Endodermal cell (in vitro differentiated cells): ENCODE data around the gene POC5. TPM values are rescaled to one million over a fixed set of nuclear protein-coding genes. Genes with fewer than 3 reads are reported as not detected.
"Not testable (repeated sequence)": the region's sequence is repeated elsewhere in the genome, so short reads cannot be mapped to it uniquely, and the experiment has no call there.

ENCODE experiments used
- DNase-seq: peaks from one replicate; pipeline ENCODE4 v3.0.0-alpha.2; 2017
- H3K27ac ChIP-seq: 2 replicates; pipeline ENCODE4 v1.5.1; 2013; ENCODE audit warnings: mild to moderate bottlenecking, low read depth, low read length, moderate library complexity
- H3K27me3 ChIP-seq: 2 replicates; pipeline ENCODE4 v1.6.1; 2013; ENCODE audit warnings: mild to moderate bottlenecking, low read length, moderate library complexity; ENCODE audit not compliant: insufficient read depth, control insufficient read depth, poor library complexity, severe bottlenecking
- H3K36me3 ChIP-seq: 2 replicates; pipeline ENCODE4 v1.7.0; 2013; ENCODE audit warnings: mild to moderate bottlenecking, low read length, moderate library complexity; ENCODE audit not compliant: control insufficient read depth, insufficient read depth
- H3K4me1 ChIP-seq: one replicate; pipeline ENCODE4 v1.7.0; 2013; ENCODE audit warnings: low read length; ENCODE audit not compliant: control insufficient read depth, insufficient read depth
- H3K4me3 ChIP-seq: 2 replicates; pipeline ENCODE4 v1.5.1; 2013; ENCODE audit warnings: mild to moderate bottlenecking, low read length, moderate library complexity
- H3K9ac ChIP-seq: 2 replicates; pipeline ENCODE4 v1.6.1; 2013; ENCODE audit warnings: mild to moderate bottlenecking, low read length, moderate library complexity; ENCODE audit not compliant: poor library complexity, severe bottlenecking; ENCODE audit errors: extremely low read depth
- H3K9me3 ChIP-seq: 2 replicates; pipeline ENCODE4 v1.6.1; 2013; ENCODE audit warnings: mild to moderate bottlenecking, low read length, moderate library complexity; ENCODE audit not compliant: control insufficient read depth
- H3K27ac Mint-ChIP-seq: 2 replicates; pipeline ENCODE4 v1.8.0; 2020; ENCODE audit warnings: mixed read lengths
- H3K27me3 Mint-ChIP-seq: 2 replicates; pipeline ENCODE4 v1.8.0; 2021; ENCODE audit warnings: mild to moderate bottlenecking, mixed read lengths; ENCODE audit not compliant: insufficient read depth
- H3K36me3 Mint-ChIP-seq: 2 replicates; pipeline ENCODE4 v1.8.0; 2020; ENCODE audit warnings: low read depth, mixed read lengths
- H3K4me1 Mint-ChIP-seq: 2 replicates; pipeline ENCODE4 v1.8.0; 2020; ENCODE audit warnings: mixed read lengths
- H3K4me3 Mint-ChIP-seq: 2 replicates; pipeline ENCODE4 v1.8.0; 2020; ENCODE audit warnings: mild to moderate bottlenecking, moderate library complexity, mixed read lengths
- H3K9me3 Mint-ChIP-seq: 2 replicates; pipeline ENCODE4 v1.8.0; 2020; ENCODE audit warnings: mild to moderate bottlenecking, mixed read lengths
- CTCF ChIP-seq: fragments of 200-600 bp; sonication (generic); conservative IDR thresholded peaks from 2 replicates; pipeline ENCODE4 v1.5.0; 2021; ENCODE audit warnings: antibody characterized with exemption, mild to moderate bottlenecking
- WGBS, 2 experiments: methylation state at CpG; one replicate each; pipeline versions ENCODE4 v1.1.5 to v1.1.7; 2013; ENCODE audit warnings: missing lambda C conversion rate in 2 of 2, mixed read lengths in 1 of 2; ENCODE audit not compliant: insufficient coverage in 1 of 2, insufficient read length in 1 of 2; 5-methylcytosine and 5-hydroxymethylcytosine counted together
- total RNA-seq, 2 donors: library from RNA; stranded (reverse); fragmentation: NEBNext Ultra II Directional in 1 of 2; extraction: Animal tissue kit (Norgen Biotek cat#: 25700) in 1 of 2; gene quantifications; 2 replicates in 1 of 2; 3 replicates in 1 of 2; pipeline ENCODE4 v1.2.1, GENCODE V29; 2021

The POC5 gene
- total RNA-seq, 2 donors from 2014 or later: 10.7 to 13.8 TPM

- no peak for DNase-seq
- 100% methylated on average over 1 of the region's 1 CpG; no CpG with 5 or more reads in 1 of the 2 experiments for WGBS, 2 experiments
- H3K4me3 Mint-ChIP-seq: no peak overlapping the region
- Histone ChIP-seq H3K36me3 (no peaks in the 10 kb centered on the region), H3K27ac (no peak overlapping the region), H3K27me3 (no peaks in the 10 kb centered on the region), H3K4me3 (no peak overlapping the region), H3K9me3 (no peaks in the 10 kb centered on the region), H3K4me1 (no peaks in the 10 kb centered on the region), H3K9ac (no peak overlapping the region)
- H3K9me3 Mint-ChIP-seq: peaks cover 3% of the 10 kb centered on the region
- TF ChIP-seq CTCF: no peak
- no peaks in the 10 kb centered on the region for H3K4me1 Mint-ChIP-seq
- H3K27ac Mint-ChIP-seq: no peak overlapping the region
- no peaks in the 10 kb centered on the region for H3K27me3 Mint-ChIP-seq
- no peaks in the 10 kb centered on the region for H3K36me3 Mint-ChIP-seq
Observed at GRCh38 chr5:75733767-75734166, 16.5 kb upstream of the POC5 start.

GRCh38 chr5:75731515-75731914 is 14.3 kb upstream of the POC5 start:
- not testable (repeated sequence) for H3K9me3 ChIP-seq, H3K36me3 ChIP-seq, H3K4me3 ChIP-seq, H3K9me3 Mint-ChIP-seq, H3K9ac ChIP-seq, H3K36me3 Mint-ChIP-seq, H3K4me1 ChIP-seq, H3K4me3 Mint-ChIP-seq, H3K27me3 ChIP-seq, H3K27ac ChIP-seq, H3K27me3 Mint-ChIP-seq, H3K4me1 Mint-ChIP-seq, DNase-seq, H3K27ac Mint-ChIP-seq
- WGBS, 2 experiments: 89 to 100% methylated on average over 3 to 4 of the region's 4 CpGs

- Mint-ChIP-seq H3K27ac (no peak overlapping the region), H3K4me3 (no peak overlapping the region), H3K4me1 (no peaks in the 10 kb centered on the region), H3K36me3 (no peaks in the 10 kb centered on the region), H3K9me3 (peaks cover 3% of the 10 kb centered on the region), H3K27me3 (no peaks in the 10 kb centered on the region)
- Histone ChIP-seq H3K9me3 (no peaks in the 10 kb centered on the region), H3K27ac (no peak overlapping the region), H3K36me3 (no peaks in the 10 kb centered on the region), H3K4me3 (no peak overlapping the region), H3K27me3 (no peaks in the 10 kb centered on the region), H3K4me1 (no peaks in the 10 kb centered on the region), H3K9ac (no peak overlapping the region)
- no peak for TF ChIP-seq CTCF
- no peak for DNase-seq
- WGBS, 2 experiments: 86 to 100% methylated on average over 2 to 3 of the region's 3 CpGs
Observed at GRCh38 chr5:75729321-75729720, 12.1 kb upstream of the POC5 start.

- Mint-ChIP-seq H3K9me3 (peaks cover 3% of the 10 kb centered on the region), H3K4me1 (no peaks in the 10 kb centered on the region), H3K27me3 (no peaks in the 10 kb centered on the region), H3K27ac (no peak overlapping the region), H3K36me3 (no peaks in the 10 kb centered on the region), H3K4me3 (no peak overlapping the region)
- Histone ChIP-seq H3K27me3 (no peaks in the 10 kb centered on the region), H3K27ac (no peak overlapping the region), H3K4me3 (no peak overlapping the region), H3K9ac (no peak overlapping the region), H3K4me1 (no peaks in the 10 kb centered on the region), H3K36me3 (no peaks in the 10 kb centered on the region), H3K9me3 (peaks cover 5% of the 10 kb centered on the region)
- WGBS, 2 experiments: 91% methylated on average over 2 of the region's 2 CpGs; no CpG with 5 or more reads in 1 of the 2 experiments
- TF ChIP-seq CTCF: no peak
- no peak for DNase-seq
Observed at GRCh38 chr5:75727931-75728330, 10.7 kb upstream of the POC5 start.

- not testable (repeated sequence) for H3K27me3 Mint-ChIP-seq, H3K27ac Mint-ChIP-seq, H3K36me3 ChIP-seq, H3K4me1 Mint-ChIP-seq, H3K9me3 ChIP-seq, H3K27ac ChIP-seq, H3K36me3 Mint-ChIP-seq, H3K9me3 Mint-ChIP-seq, H3K9ac ChIP-seq, H3K4me3 ChIP-seq, H3K4me3 Mint-ChIP-seq, DNase-seq, H3K27me3 ChIP-seq, H3K4me1 ChIP-seq
Observed at GRCh38 chr5:75726224-75726623, 9.0 kb upstream of the POC5 start.
